ENCODE results near the gene CRHR2.

Gene CRHR2

GRCh38 chr7:30663414-30663813 is 18.8 kb downstream of the CRHR2 start:
- Histone ChIP-seq H2AFZ (ENCODE audit: low read length, unreplicated experiment) (no peak overlapping the region), H3K27ac (ENCODE audit: low read depth, low read length) (no peak overlapping the region), H3K79me2 (ENCODE audit: control insufficient read depth, insufficient read depth, low read length, unreplicated experiment) (no peaks in the 10 kb centered on the region), H3K4me1 (ENCODE audit: control insufficient read depth, insufficient read depth, low read length, unreplicated experiment) (no peaks in the 10 kb centered on the region), H3K27me3 (ENCODE audit: insufficient read depth, low read length) (peaks cover 50% of the 10 kb centered on the region), H3K36me3 (ENCODE audit: insufficient read depth, low read length) (no peaks in the 10 kb centered on the region), H3K4me3 (ENCODE audit: low read depth, low read length) (no peak overlapping the region)

- H3K27ac ChIP-seq (ENCODE audit: low read depth, low read length), result no peak overlapping the region
- no peak overlapping the region for H3K4me3 ChIP-seq (ENCODE audit: low read depth, low read length)
- no peaks in the 10 kb centered on the region for H3K4me1 ChIP-seq (ENCODE audit: control insufficient read depth, insufficient read depth, low read length, unreplicated experiment)
- no peak overlapping the region for H2AFZ ChIP-seq (ENCODE audit: low read length, unreplicated experiment)
- H3K27me3 ChIP-seq (ENCODE audit: insufficient read depth, low read length), result peaks cover 43% of the 10 kb centered on the region
- no peaks in the 10 kb centered on the region for H3K36me3 ChIP-seq (ENCODE audit: insufficient read depth, low read length)
- H3K79me2 ChIP-seq (ENCODE audit: control insufficient read depth, insufficient read depth, low read length, unreplicated experiment), result no peaks in the 10 kb centered on the region
These were observed 19.8 kb downstream of the CRHR2 start for GRCh38 chr7:30662431-30662939.

- no peak overlapping the region for H3K27ac ChIP-seq (ENCODE audit: low read depth, low read length)
- no peaks in the 10 kb centered on the region for H3K36me3 ChIP-seq (ENCODE audit: insufficient read depth, low read length)
- H3K4me3 ChIP-seq (ENCODE audit: low read depth, low read length), result no peak overlapping the region
- H3K4me1 ChIP-seq (ENCODE audit: control insufficient read depth, insufficient read depth, low read length, unreplicated experiment), result no peaks in the 10 kb centered on the region
- H3K79me2 ChIP-seq (ENCODE audit: control insufficient read depth, insufficient read depth, low read length, unreplicated experiment), result no peaks in the 10 kb centered on the region
- H3K27me3 ChIP-seq (ENCODE audit: insufficient read depth, low read length), result peaks cover 39% of the 10 kb centered on the region
- no peak overlapping the region for H2AFZ ChIP-seq (ENCODE audit: low read length, unreplicated experiment)
These were observed 20.3 kb downstream of the CRHR2 start for GRCh38 chr7:30661926-30662325.

- H3K27ac ChIP-seq (ENCODE audit: low read depth, low read length), result no peak overlapping the region
- no peak overlapping the region for H3K4me3 ChIP-seq (ENCODE audit: low read depth, low read length)
- peaks cover 39% of the 10 kb centered on the region for H3K27me3 ChIP-seq (ENCODE audit: insufficient read depth, low read length)
- H3K79me2 ChIP-seq (ENCODE audit: control insufficient read depth, insufficient read depth, low read length, unreplicated experiment), result no peaks in the 10 kb centered on the region
- H2AFZ ChIP-seq (ENCODE audit: low read length, unreplicated experiment), result no peak overlapping the region
- H3K4me1 ChIP-seq (ENCODE audit: control insufficient read depth, insufficient read depth, low read length, unreplicated experiment), result no peaks in the 10 kb centered on the region
- H3K36me3 ChIP-seq (ENCODE audit: insufficient read depth, low read length), result no peaks in the 10 kb centered on the region
These were observed 21.7 kb downstream of the CRHR2 start for GRCh38 chr7:30660331-30661255.

- Histone ChIP-seq H3K79me2 (ENCODE audit: control insufficient read depth, insufficient read depth, low read length, unreplicated experiment) (no peaks in the 10 kb centered on the region), H3K27ac (ENCODE audit: low read depth, low read length) (no peak overlapping the region), H2AFZ (ENCODE audit: low read length, unreplicated experiment) (no peak overlapping the region), H3K4me1 (ENCODE audit: control insufficient read depth, insufficient read depth, low read length, unreplicated experiment) (no peaks in the 10 kb centered on the region), H3K27me3 (ENCODE audit: insufficient read depth, low read length) (peaks cover 34% of the 10 kb centered on the region), H3K4me3 (ENCODE audit: low read depth, low read length) (no peak overlapping the region), H3K36me3 (ENCODE audit: insufficient read depth, low read length) (no peaks in the 10 kb centered on the region)
These were observed 22.9 kb downstream of the CRHR2 start for GRCh38 chr7:30659312-30659711.

- no peak overlapping the region for H3K4me3 ChIP-seq (ENCODE audit: low read depth, low read length)
- no peaks in the 10 kb centered on the region for H3K36me3 ChIP-seq (ENCODE audit: insufficient read depth, low read length)
- no peaks in the 10 kb centered on the region for H3K4me1 ChIP-seq (ENCODE audit: control insufficient read depth, insufficient read depth, low read length, unreplicated experiment)
- no peak overlapping the region for H3K27ac ChIP-seq (ENCODE audit: low read depth, low read length)
- H3K79me2 ChIP-seq (ENCODE audit: control insufficient read depth, insufficient read depth, low read length, unreplicated experiment), result no peaks in the 10 kb centered on the region
- H2AFZ ChIP-seq (ENCODE audit: low read length, unreplicated experiment), result no peak overlapping the region
- peaks cover 27% of the 10 kb centered on the region for H3K27me3 ChIP-seq (ENCODE audit: insufficient read depth, low read length)
These were observed 23.7 kb downstream of the CRHR2 start for GRCh38 chr7:30658479-30659074.

GRCh38 chr7:30657131-30657530 is 25.1 kb downstream of the CRHR2 start:
- Histone ChIP-seq H3K4me1 (ENCODE audit: control insufficient read depth, insufficient read depth, low read length, unreplicated experiment) (no peaks in the 10 kb centered on the region), H3K27ac (ENCODE audit: low read depth, low read length) (no peak overlapping the region), H3K4me3 (ENCODE audit: low read depth, low read length) (no peak overlapping the region), H2AFZ (ENCODE audit: low read length, unreplicated experiment) (no peak overlapping the region), H3K27me3 (ENCODE audit: insufficient read depth, low read length) (peaks cover 13% of the 10 kb centered on the region), H3K36me3 (ENCODE audit: insufficient read depth, low read length) (no peaks in the 10 kb centered on the region), H3K79me2 (ENCODE audit: control insufficient read depth, insufficient read depth, low read length, unreplicated experiment) (no peaks in the 10 kb centered on the region)

- H3K27ac ChIP-seq (ENCODE audit: low read depth, low read length), result no peak overlapping the region
- H3K27me3 ChIP-seq (ENCODE audit: insufficient read depth, low read length), result peaks cover 8% of the 10 kb centered on the region
- no peak overlapping the region for H2AFZ ChIP-seq (ENCODE audit: low read length, unreplicated experiment)
- no peaks in the 10 kb centered on the region for H3K36me3 ChIP-seq (ENCODE audit: insufficient read depth, low read length)
- H3K4me1 ChIP-seq (ENCODE audit: control insufficient read depth, insufficient read depth, low read length, unreplicated experiment), result no peaks in the 10 kb centered on the region
- H3K79me2 ChIP-seq (ENCODE audit: control insufficient read depth, insufficient read depth, low read length, unreplicated experiment), result no peaks in the 10 kb centered on the region
- no peak overlapping the region for H3K4me3 ChIP-seq (ENCODE audit: low read depth, low read length)
These were observed 26.0 kb downstream of the CRHR2 start for GRCh38 chr7:30656006-30656957.

GRCh38 chr7:30655096-30655970 is 26.9 kb downstream of the CRHR2 start:
- no peaks in the 10 kb centered on the region for H3K36me3 ChIP-seq (ENCODE audit: insufficient read depth, low read length)
- no peaks in the 10 kb centered on the region for H3K79me2 ChIP-seq (ENCODE audit: control insufficient read depth, insufficient read depth, low read length, unreplicated experiment)
- H3K27me3 ChIP-seq (ENCODE audit: insufficient read depth, low read length), result peaks cover 8% of the 10 kb centered on the region; the same call in 1 of the 2 replicates
- no peaks in the 10 kb centered on the region for H3K4me1 ChIP-seq (ENCODE audit: control insufficient read depth, insufficient read depth, low read length, unreplicated experiment)
- H3K4me3 ChIP-seq (ENCODE audit: low read depth, low read length), result no peak overlapping the region
- H3K27ac ChIP-seq (ENCODE audit: low read depth, low read length), result no peak overlapping the region
- H2AFZ ChIP-seq (ENCODE audit: low read length, unreplicated experiment), result no peak overlapping the region
